ENCODE data around the gene SPON1.
"Not testable (repeated sequence)": the region's sequence is repeated elsewhere in the genome, so short reads cannot be mapped to it uniquely, and the experiment has no call there.

The SPON1 gene

DNA sequence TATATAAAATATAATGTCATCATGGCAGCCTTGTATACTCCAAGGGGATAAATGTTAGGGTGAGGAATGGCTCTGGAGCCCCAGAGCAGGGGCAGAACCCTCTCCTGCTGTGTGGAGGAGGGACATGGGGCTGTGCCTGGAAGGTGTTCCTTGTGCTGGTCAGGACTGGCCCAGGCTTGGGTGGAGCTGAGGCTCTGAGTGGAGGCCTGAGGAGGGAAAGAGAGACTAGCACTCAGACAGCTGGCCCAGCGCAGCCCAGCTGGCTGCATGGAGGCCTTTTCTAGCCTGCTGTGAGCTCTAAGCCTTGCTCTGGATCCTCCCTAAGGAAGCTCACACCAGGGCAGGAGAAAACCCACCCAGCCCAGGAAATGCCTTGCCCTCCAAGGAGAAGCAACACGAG is 282.9 kb downstream of the SPON1 start:
- DNase-seq (ENCODE audit: low read depth): no peak

DNA sequence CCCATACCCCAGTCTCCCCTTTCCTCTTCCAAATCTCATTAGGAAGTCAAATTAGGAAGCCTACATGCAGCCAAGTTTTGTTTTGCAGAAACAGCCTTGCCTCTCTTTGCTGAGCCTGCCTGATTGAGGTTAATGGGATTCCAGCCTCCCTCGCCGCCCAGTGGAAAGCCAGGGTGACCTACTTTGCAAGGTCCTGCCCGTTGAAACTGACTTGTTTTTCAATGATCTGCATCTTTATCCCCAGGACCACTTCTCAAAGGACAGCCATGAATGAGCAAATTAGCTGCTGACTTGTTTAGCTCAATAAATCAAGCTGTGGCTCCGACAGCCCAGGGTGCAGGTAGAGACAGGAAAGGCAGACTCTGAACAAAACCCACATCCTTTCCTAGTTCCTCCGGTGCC is 286.1 kb downstream of the SPON1 start:
- peak; percentile 48 for DNase-seq (ENCODE audit: low read depth)

GRCh38 chr11:14249121-14249963 is 286.8 kb downstream of the SPON1 start:
- peak; percentile 55 for DNase-seq (ENCODE audit: low read depth)

GRCh38 chr11:14251754-14252153 is 289.2 kb downstream of the SPON1 start:
- DNase-seq (ENCODE audit: low read depth): no peak

- DNase-seq (ENCODE audit: low read depth): not testable (repeated sequence)
These were observed 290.0 kb downstream of the SPON1 start for GRCh38 chr11:14252501-14252900.

GRCh38 chr11:14253421-14253820 is 290.9 kb downstream of the SPON1 start:
- no peak for DNase-seq (ENCODE audit: low read depth)

DNA sequence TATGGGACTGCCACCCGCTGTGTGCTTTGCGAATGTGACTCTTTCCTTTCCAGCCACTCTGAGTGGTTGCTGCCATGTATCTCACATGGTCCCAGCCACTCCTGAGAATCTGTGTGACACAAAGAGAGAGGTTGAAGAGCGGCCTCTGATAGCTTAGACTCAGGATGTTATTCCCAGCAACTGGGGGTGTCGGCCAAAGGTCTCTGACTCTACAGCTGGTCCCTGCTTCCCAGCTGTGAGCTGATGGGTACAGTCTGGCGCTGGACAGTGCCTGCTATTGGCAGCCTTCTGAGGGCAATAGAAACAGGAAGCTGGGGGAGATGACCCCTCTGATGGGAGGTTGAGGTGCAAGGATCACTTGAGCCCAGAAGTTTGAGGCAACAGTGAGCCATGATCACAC is 291.3 kb downstream of the SPON1 start:
- no peak for DNase-seq (ENCODE audit: low read depth)

DNA sequence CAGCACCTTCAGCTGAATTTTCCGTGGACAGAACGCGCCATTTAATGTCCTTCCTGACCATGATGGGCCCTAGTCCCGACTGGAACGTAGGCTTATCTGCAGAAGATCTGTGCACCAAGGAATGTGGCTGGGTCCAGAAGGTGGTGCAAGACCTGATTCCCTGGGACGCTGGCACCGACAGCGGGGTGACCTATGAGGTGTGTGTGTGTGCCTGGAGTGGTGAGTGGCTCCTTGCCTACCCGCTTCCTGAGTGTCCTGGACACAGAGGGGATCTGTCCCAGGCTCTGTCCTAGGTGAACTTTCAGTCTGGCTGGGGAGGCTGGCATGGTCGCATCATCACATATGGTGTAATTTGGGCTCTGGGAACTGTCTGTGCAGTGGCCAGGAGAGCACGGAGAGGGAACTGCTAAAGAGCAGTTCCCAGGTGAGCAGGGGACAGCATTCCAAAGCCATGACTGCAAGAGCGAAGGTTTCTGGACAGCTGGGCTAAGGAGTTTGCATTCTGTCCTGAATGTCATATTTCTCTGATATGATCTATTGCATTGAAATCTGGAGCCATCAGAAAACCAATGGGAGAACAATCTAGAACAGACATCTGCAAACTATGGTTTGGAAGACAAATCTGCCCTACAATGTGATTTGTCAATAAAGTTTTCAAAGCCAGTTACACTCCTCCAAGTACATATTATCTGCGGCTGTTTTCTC is 292.2 kb downstream of the SPON1 start:
- DNase-seq (ENCODE audit: low read depth): no peak

GRCh38 chr11:14255238-14255534 is 292.7 kb downstream of the SPON1 start:
- no peak for DNase-seq (ENCODE audit: low read depth)

- DNase-seq (ENCODE audit: low read depth): peak; percentile 71
These were observed 295.9 kb downstream of the SPON1 start for GRCh38 chr11:14258221-14258935.

DNA sequence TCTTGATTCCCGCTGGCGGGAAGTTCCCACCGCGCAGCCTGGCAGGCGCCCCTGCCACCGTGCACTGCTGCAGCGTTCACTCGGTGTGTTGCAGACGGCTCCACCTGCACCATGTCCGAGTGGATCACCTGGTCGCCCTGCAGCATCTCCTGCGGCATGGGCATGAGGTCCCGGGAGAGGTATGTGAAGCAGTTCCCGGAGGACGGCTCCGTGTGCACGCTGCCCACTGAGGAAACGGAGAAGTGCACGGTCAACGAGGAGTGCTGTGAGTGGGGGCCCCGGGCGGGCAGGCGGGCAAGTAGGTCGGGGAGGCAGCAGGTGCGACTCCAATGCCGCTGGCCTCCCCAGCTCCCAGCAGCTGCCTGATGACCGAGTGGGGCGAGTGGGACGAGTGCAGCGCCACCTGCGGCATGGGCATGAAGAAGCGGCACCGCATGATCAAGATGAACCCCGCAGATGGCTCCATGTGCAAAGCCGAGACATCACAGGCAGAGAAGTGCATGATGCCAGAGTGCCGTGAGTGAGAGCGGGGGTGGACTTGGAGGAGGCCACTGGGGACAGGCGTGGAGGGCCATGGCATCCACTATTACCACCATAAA is 296.8 kb downstream of the SPON1 start:
- no peak for DNase-seq (ENCODE audit: low read depth)

- DNase-seq (ENCODE audit: low read depth): no peak
These were observed 297.4 kb downstream of the SPON1 start for GRCh38 chr11:14259878-14260277.

DNA sequence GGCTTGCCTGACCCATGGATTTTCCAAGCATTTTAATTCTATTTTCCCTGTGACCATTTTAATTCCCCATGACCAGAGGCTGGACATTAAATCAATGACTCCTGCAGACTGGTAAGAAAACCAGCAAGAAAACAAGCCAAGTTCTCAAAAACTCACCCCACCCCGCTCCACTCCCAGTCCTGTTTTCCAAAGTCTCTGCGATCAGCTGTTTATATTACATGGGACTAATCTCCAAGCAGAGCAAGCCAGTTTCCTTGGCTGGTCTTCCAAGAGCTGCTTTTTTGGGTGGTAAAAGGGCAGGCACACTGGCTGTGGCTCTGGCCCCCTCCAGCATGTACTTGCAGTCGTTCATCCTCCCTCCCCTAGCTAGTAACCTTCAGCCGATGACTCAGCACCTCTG is 298.5 kb downstream of the SPON1 start:
- DNase-seq (ENCODE audit: low read depth): no peak

DNA sequence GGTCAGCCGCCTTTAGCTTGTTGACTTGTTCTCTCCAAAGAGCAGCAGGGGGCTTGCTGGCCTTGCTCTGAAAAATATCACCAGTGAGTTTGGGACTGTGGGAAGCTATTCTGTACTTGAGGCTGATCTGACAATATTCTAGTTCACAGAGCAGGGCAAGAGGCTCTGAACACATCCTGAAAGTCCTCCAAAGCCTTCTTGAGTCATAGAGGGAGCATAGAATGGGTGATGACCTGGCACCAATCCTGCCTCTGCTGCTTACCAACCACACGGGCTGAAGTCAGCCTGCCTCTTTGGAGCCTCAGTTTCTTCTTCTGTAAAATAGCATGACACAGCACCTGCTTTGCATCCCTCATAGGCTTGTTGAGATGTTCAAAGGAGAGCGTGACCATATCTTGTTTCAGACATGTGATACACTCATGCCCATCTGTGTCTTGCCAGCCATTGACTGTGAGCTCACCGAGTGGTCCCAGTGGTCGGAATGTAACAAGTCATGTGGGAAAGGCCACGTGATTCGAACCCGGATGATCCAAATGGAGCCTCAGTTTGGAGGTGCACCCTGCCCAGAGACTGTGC is 299.8 kb downstream of the SPON1 start:
- no peak for DNase-seq (ENCODE audit: low read depth)

- DNase-seq (ENCODE audit: low read depth): no peak
These were observed 302.4 kb downstream of the SPON1 start for GRCh38 chr11:14264966-14265365.

DNA sequence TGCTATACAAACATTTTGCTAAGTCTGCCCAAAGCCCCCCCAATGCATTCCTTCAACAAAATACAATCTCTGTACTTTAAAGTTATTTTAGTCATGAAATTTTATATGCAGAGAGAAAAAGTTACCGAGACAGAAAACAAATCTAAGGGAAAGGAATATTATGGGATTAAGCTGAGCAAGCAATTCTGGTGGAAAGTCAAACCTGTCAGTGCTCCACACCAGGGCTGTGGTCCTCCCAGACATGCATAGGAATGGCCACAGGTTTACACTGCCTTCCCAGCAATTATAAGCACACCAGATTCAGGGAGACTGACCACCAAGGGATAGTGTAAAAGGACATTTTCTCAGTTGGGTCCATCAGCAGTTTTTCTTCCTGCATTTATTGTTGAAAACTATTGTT is 304.1 kb downstream of the SPON1 start:
- no peak for DNase-seq (ENCODE audit: low read depth)

DNA sequence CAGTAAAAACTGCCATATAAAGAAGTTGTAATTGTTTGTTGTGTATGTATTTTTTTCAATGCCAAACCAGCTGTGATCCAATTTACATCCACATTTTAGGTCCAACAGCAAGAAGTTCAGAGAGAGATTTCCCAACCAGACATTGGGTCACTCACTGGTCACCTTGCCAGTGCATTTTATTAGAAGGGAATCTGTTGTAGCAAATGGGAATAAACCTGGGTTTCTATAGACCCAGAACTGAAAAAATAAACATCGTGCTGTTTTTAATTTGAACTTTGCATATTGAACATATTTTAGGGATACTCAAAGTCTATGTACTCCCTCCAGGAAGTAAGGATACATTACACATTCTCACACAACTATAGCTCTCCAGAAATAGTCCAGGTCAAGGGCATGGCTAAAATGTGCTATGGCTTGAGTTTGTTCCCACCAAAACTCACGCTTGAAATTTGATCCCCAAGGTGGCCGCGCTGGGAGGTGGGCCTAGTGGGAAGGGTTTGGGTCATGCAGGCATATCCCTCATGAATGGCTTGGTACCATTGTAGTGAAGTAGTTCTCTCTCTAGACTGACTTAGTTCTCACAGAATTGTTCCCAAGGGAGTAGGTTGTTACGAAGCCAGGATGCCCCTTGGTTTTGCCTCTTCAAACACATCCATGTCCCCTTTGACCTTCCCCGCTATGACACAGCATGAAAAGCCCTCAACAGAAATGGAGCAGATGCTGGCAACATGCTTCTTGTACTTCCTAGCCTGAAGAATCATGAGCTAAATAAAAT is 305.5 kb downstream of the SPON1 start:
- DNase-seq (ENCODE audit: low read depth): peak; percentile 92

DNA sequence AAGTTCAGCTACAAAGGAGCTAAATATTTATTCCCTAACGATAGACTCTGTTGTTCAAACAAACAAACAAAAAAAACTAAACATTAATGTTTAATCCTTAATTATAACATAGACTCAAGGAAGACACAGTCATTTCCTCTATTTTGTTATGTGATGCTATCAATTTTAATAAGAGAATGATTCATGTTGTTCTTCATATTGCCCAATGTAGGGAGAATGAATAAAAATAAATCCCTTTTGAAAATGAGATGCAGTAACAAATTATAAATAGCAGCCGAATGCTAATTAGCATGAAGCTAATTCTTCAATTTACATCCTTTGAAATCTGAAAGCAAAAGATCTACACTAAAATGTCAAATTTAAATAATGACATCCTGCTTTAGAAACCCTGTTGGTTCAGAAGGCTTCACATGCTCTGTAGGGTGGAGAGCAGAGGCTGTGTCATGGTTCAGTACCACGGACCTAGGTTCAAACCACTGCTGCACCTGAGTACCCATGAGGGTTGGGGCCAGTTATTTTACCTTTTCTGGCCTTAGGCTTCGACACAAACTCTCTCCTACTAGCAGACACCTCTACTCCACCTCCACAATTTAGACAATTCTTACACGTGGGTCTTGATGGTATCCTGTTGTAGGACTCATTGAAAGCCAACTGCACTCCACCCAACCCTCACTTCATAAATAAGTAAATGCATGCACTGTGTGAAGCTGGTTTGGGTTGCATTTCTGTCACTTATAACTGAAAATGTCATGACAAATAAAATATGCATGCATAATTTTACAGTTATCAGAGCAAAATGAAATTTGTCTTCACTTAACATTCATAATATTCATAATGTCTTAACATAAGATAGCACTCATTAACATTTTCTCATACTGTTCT is 307.4 kb downstream of the SPON1 start:
- DNase-seq (ENCODE audit: low read depth): no peak

- no peak for DNase-seq (ENCODE audit: low read depth)
These were observed 308.4 kb downstream of the SPON1 start for GRCh38 chr11:14270690-14271542.

DNA sequence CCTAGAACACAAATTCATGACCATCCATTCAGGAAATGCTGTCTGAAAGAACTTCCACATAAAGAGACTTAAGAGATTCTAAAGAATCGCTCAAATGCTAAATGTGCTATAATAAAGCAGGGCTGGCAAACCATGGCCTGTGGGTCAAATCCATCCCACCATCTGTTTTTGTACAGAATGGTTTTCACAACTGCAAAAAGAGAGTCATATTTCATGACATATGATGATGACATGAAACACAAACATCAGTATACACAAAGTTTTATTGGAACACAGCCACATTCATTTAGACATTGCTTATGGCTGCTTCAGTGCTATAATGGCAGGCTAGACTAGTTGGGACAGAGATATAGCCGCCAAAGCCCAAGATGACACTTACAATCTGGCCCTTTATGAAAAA is 311.4 kb downstream of the SPON1 start:
- peak; percentile 74 for DNase-seq (ENCODE audit: low read depth)

Data from fibroblast of gingiva (primary cell).